Choroid plexus epithelial cell (primary cell): ENCODE data around the gene KCNK7.

ENCODE experiments used
- DNase-seq: peaks from one replicate; pipeline ENCODE4 v3.0.0-alpha.2; 2010; ENCODE audit warnings: low read depth
- H3K4me3 ChIP-seq: 2 replicates; pipeline ENCODE4 v1.5.1; 2011; ENCODE audit warnings: low read depth, mild to moderate bottlenecking, control low read depth, low read length, moderate library complexity
- CTCF ChIP-seq: conservative IDR thresholded peaks from 2 replicates; pipeline ENCODE4 v1.5.1; 2011; ENCODE audit warnings: low read depth, mild to moderate bottlenecking, control low read depth, inconsistent platforms, low read length, moderate library complexity

KCNK7 gene

DNA sequence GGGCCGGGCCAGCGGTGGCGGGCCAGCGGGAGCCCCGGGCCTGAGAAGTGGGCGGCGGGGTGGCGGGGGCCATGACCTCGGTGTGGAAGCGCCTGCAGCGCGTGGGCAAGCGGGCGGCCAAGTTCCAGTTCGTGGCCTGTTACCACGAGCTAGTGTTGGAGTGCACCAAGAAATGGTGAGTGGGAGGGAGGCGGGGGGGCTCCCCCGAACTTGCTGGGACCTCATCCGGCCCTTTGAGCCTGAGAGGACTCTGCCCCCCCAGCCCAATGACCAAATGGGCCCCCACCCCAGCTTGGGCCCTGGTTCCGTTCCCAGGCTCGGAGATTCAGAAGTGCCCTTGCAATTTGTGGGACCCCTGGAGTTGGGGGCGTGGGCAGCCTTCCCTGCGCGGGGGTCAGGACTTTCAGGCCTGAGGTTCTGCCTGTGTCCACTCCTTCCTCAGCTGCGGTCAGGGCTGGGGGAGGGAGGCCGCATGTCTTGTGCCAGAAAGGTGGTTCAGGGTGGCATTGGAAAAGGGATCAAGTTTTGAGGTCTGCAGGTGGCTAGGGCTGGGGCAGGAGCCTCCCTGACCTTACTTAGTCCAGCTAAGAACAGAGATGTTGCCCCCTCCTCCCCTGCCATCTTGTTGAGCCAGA is 19.3 kb downstream of the KCNK7 start:
- TF ChIP-seq CTCF = no peak
- DNase-seq = no peak
- H3K4me3 ChIP-seq = peak overlapping the region; percentile 60

- no peak for TF ChIP-seq CTCF
- peak within 1 kb of the TSS; percentile 60 for H3K4me3 ChIP-seq
- peak; percentile 57 for DNase-seq
Observed at GRCh38 chr11:65575568-65576231, 19.9 kb downstream of the KCNK7 start, which contains the start of gene EHBP1L1. Gene EHBP1L1 (plus strand): TSS chr11:65576053. CDS start chr11:65576303, 250 bp downstream.

DNA sequence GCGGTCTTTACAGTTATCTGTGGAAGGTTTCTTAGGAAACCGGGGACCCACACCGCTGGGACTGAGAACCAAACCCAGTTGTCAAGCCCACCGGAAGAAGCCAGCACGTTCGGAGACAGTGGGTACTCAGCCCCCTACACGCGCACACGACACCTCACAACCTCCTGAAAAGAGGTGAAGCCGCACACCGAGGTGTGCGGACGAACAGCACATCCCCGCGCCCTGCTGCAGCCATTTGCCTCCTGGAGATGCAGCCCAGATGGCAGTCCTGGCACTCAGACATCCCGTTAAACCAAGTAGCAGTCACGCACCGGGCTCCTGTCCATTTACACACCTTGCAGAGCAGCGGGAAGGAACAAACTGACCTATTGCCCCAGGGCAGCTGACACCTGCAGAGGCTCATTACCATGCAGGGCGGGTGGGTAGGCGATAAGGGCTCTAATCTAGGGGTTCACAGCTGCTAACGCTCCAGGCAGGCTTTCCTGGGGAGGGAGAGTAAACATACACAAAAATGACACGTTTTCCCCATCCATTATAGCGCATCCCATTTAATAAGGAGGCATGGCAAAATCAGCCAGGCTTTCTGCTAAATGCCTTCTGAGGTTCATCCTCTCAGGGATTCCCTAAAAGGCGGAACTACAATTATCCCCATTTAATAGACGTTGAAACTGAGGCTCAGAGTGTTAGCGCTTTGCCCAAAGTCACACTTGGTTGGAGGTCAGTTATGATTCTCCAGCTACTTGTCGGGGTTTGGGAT is 20.6 kb downstream of the KCNK7 start:
- no peak for TF ChIP-seq CTCF
- no peak for DNase-seq
- H3K4me3 ChIP-seq = peak overlapping the region; percentile 60

- peak; percentile 95 for DNase-seq
- H3K4me3 ChIP-seq = peak overlapping the region; percentile 93
- TF ChIP-seq CTCF = peak; percentile 59
Observed at GRCh38 chr11:65574109-65574810, 21.3 kb downstream of the KCNK7 start.

GRCh38 chr11:65573391-65574079 is 22.1 kb downstream of the KCNK7 start:
- no peak for DNase-seq
- peak overlapping the region; percentile 93 for H3K4me3 ChIP-seq
- TF ChIP-seq CTCF = no peak

GRCh38 chr11:65572356-65573051 is 23.1 kb downstream of the KCNK7 start, which contains the start of gene FAM89B:
Gene FAM89B (plus strand): TSS chr11:65572538. CDS start chr11:65572670, 132 bp downstream.
- peak within 1 kb of the TSS; percentile 93 for H3K4me3 ChIP-seq
- no peak for TF ChIP-seq CTCF
- DNase-seq = peak; percentile 86
